CD4-positive, alpha-beta T cell treated with Interleukin-6 at 100 ng/mL for 8 hours (primary cell): ENCODE results near the gene KLK10.

Source experiments
- DNase-seq: peaks from one replicate; pipeline ENCODE4 v3.0.0-alpha.2; 2020; ENCODE audit warnings: mixed read lengths, low spot score

KLK10 gene

GRCh38 chr19:51019544-51019925, at the start of gene KLK10:
TSS of gene KLK10 (minus strand) at chr19:51019709. CDS start at chr19:51019130, 579 bp downstream.
- DNase-seq, result no peak

GRCh38 chr19:51066393-51067186, 47.1 kb upstream of the KLK10 start:
- DNase-seq, result no peak

GRCh38 chr19:51065221-51065960, 45.9 kb upstream of the KLK10 start:
- no peak for DNase-seq

- DNase-seq, result no peak
Measured at GRCh38 chr19:51064534-51065220, 45.2 kb upstream of the KLK10 start, which contains the start of gene KLK13. TSS of gene KLK13 (minus strand) at chr19:51065092. CDS start at chr19:51065067, 25 bp downstream.

- DNase-seq, result no peak
Measured at GRCh38 chr19:51063664-51064063, 44.2 kb upstream of the KLK10 start.

GRCh38 chr19:51060973-51061372, 41.5 kb upstream of the KLK10 start:
- DNase-seq, result no peak

- no peak for DNase-seq
Measured at GRCh38 chr19:51060336-51060735, 40.8 kb upstream of the KLK10 start.

GRCh38 chr19:51059715-51060114, 40.2 kb upstream of the KLK10 start:
- no peak for DNase-seq

GRCh38 chr19:51055866-51056265, 36.4 kb upstream of the KLK10 start:
- DNase-seq, result no peak

GRCh38 chr19:51047031-51047335, 27.5 kb upstream of the KLK10 start:
- no peak for DNase-seq

GRCh38 chr19:51044327-51044726, 24.8 kb upstream of the KLK10 start:
- DNase-seq, result no peak

- DNase-seq, result no peak
Measured at GRCh38 chr19:51043497-51043896, 24.0 kb upstream of the KLK10 start.

GRCh38 chr19:51040151-51040550, 20.6 kb upstream of the KLK10 start:
- no peak for DNase-seq

GRCh38 chr19:51036519-51036918, 17.0 kb upstream of the KLK10 start:
- no peak for DNase-seq

- no peak for DNase-seq
Measured at GRCh38 chr19:51034704-51035103, 15.2 kb upstream of the KLK10 start, which contains the start of gene KLK12. TSS of gene KLK12 (minus strand) at chr19:51035002. CDS start at chr19:51034621, 381 bp downstream.

GRCh38 chr19:51031880-51032225, 12.3 kb upstream of the KLK10 start:
- DNase-seq, result no peak

- DNase-seq, result no peak
Measured at GRCh38 chr19:51031220-51031879, 11.8 kb upstream of the KLK10 start.

- DNase-seq, result no peak
Measured at GRCh38 chr19:51030631-51031030, 11.1 kb upstream of the KLK10 start.

- DNase-seq, result no peak
Measured at GRCh38 chr19:51029718-51030117, 10.2 kb upstream of the KLK10 start.

GRCh38 chr19:51027873-51028272, 8.4 kb upstream of the KLK10 start:
- DNase-seq, result no peak

- DNase-seq, result no peak
Measured at GRCh38 chr19:51027126-51027806, 7.8 kb upstream of the KLK10 start.

- DNase-seq, result no peak
Measured at GRCh38 chr19:51026554-51026831, 7.0 kb upstream of the KLK10 start, which contains the start of gene KLK11. TSS of gene KLK11 (minus strand) at chr19:51026616. CDS start at chr19:51025631, 985 bp downstream.
